ENCODE measurements around the gene ZNF644.
A peak's percentile ranks its signal among the peaks of the same experiment; 100 is the strongest.

DNA sequence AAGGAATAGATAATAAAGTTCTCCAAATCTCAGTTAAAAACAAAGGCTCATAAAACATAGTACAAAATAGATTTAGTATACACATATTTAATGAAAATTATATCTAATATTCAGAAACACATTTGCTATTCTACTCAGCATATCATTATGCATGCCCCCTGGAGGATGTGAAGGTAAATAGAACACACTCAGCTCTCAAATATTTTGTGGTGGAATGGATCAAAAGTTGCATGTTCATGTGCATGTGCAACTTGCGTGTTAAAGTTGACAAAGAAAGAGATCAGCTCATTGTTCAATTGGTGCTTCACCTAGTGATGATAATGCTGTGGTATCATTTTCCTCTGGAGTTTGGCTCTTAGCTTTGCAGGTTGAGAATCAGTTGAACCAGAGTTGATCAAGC is 4.9 kb upstream of the ZNF644 start:
- TF ChIP-seq CTCF (IDR thresholded peaks at IDR 0.05; ENCODE audit: low read length) (peak; percentile 43; the same call in 1 of the 2 replicates), EZH2 (IDR thresholded peaks at IDR 0.05; ENCODE audit: borderline replicate concordance, low read length) (no peak)
